ENCODE data around the gene PTPRN2. TPM values are rescaled to one million over a fixed set of nuclear protein-coding genes. Genes with fewer than 3 reads are reported as not detected.

Gene PTPRN2
- total RNA-seq, 1 donor from 2014 or later: 1.2 TPM

DNA sequence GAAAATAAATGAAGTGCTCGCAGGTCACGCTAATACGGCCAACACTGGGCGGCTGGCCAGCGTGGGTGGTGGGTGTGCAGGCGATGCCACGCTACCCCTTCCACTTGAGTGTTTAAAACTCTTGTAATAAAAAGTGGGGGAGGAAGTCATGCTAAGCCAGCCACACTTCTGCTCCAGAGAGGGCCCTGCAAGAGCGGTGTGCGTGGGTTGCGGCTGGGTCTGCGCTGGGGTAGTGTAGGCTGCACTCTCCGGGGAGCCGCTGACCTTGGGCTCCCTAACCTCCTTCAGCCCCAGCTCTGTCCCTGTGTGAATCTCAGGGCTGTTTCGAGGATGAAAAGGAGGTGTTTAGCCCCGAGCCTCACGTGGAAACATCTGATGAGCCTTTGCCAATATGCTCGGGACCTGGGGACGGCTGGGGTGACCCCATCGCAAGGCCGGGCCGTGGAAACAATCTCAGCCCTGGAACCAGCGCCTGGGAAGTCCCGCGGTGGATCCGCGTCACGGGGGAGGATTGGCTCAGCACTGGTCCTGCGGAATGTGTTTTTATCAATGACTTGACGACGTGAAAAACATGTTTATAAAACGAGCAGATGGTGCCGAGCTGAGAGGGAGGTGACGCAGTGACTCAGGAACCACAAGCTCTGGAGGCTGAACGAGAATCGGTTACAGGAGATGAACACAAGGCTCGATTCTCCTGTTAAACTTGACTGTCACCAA is 972.4 kb downstream of the PTPRN2 start:
- no peak for DNase-seq (ENCODE audit: low read depth)

GRCh38 chr7:157614457-157615020 is 973.1 kb downstream of the PTPRN2 start:
- DNase-seq (ENCODE audit: low read depth): no peak

DNA sequence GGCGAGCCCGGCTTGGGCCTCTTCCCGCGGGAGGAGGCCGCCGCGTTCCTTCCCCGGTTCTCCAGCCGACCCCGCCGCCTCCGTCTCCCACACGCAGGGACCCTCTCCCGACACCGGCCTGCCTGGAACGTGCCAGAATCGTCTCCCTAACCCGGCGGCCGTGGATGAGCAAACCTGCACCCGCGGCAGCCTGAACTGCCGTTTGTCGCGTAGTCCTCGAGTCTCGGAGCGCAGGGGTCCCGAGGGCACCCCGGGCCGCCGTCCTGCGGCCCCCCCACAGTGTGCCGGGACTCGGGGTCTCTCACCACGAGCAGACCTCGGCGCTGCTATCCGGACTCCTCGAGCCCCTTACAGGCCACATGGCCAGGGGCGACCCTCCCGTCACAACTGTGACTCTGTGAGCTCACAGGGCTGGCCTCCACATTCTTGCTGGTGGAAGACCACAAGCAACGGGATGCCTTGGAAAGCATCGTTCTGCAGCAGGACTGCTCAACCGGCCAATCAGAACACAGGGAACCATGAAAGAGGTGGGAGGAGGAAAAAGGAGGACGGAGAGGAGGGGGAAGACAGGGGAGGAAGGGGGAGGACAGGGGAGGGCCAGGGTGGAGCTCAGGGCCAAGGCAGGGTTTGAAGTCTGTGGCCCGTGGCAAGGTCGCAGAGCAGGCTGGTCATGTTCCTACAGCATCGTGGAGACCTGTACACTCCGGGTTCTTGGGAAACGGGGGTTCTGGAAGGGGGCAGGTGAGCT is 973.9 kb downstream of the PTPRN2 start:
- DNase-seq (ENCODE audit: low read depth): no peak

DNA sequence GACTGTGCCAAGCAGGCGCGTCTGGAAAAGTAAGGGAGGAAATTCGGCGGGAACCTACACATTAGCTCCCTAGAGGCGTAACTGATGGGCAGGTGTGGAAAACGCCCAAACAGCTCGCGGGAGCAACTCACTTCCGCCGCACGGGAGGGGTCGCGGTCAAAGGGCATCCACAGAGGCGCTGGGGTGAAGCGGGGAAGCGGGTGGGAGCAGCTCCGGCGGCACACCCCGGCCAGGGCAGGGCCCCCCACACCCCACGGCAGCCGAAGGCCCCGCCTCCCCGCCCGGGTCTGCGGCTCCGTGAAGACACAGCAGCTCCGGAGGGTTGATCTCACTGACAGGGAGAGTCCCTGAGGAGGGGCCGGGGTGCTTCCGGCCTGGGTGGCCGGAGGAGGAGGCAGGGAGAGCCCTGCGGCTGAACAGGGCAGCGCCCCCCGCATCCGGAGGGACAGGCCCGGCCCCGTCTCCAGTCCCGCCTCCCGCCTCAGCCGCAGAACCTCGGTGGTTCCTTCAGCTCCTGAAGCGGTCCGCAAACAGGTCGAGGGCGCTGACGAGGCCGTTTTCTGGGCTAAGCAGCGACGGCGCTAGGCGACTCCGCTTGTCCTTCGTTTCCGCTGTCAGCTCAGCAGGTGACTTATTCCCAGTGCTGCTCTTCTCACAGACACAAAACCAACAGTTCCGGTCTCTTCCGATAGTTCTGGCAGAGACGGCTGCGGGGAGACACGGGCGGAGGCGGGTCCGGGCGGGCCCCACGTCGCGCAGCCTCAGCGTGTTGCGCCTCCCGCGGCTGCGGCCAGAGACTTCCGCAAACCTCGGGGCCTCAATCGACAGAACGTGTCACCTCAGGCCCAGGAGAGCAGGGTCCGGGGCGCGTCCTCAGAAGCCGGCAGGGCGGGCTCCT is 974.7 kb downstream of the PTPRN2 start:
- no peak for DNase-seq (ENCODE audit: low read depth)

- no peak for DNase-seq (ENCODE audit: low read depth)
Observed at GRCh38 chr7:157612009-157612663, 975.5 kb downstream of the PTPRN2 start.

- no peak for DNase-seq (ENCODE audit: low read depth)
Observed at GRCh38 chr7:157611341-157611740, 976.3 kb downstream of the PTPRN2 start.

DNA sequence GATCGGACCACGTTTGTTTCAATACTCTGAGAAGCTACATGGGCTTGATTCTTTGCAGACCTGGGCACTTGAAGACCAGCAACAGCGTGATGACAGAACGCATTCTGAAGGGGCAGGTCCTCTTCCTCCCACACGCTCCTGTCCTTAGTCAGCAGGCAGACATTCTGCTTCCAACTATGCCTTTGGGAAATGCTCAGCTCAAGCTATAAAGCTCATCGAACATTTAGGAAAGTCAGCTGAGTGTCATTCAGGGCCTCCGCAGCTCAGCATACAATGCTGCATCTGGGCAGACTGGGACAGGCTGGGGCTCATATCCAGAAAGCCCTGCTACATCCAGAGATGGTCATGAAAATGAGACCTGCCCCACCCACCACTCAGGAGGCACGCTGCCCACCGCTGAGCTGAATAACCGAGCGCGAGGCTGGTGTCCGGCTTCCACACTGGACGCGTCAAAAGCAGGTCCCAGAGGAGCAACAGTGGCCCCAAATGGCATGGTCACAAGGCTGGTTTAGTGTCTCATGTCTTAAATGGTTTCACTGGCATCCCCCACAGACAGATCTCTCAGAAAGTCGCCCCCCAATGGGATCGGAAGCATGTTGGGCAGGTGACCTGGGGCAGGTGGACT is 976.8 kb downstream of the PTPRN2 start:
- DNase-seq (ENCODE audit: low read depth): no peak

- no peak for DNase-seq (ENCODE audit: low read depth)
Observed at GRCh38 chr7:157609932-157610640, 977.5 kb downstream of the PTPRN2 start.

GRCh38 chr7:157609516-157609915 is 978.1 kb downstream of the PTPRN2 start:
- no peak for DNase-seq (ENCODE audit: low read depth)

GRCh38 chr7:157607218-157607617 is 980.4 kb downstream of the PTPRN2 start:
- DNase-seq (ENCODE audit: low read depth): no peak

- DNase-seq (ENCODE audit: low read depth): no peak
Observed at GRCh38 chr7:157606140-157606539, 981.5 kb downstream of the PTPRN2 start.

GRCh38 chr7:157605638-157606037 is 982.0 kb downstream of the PTPRN2 start:
- DNase-seq (ENCODE audit: low read depth): no peak

DNA sequence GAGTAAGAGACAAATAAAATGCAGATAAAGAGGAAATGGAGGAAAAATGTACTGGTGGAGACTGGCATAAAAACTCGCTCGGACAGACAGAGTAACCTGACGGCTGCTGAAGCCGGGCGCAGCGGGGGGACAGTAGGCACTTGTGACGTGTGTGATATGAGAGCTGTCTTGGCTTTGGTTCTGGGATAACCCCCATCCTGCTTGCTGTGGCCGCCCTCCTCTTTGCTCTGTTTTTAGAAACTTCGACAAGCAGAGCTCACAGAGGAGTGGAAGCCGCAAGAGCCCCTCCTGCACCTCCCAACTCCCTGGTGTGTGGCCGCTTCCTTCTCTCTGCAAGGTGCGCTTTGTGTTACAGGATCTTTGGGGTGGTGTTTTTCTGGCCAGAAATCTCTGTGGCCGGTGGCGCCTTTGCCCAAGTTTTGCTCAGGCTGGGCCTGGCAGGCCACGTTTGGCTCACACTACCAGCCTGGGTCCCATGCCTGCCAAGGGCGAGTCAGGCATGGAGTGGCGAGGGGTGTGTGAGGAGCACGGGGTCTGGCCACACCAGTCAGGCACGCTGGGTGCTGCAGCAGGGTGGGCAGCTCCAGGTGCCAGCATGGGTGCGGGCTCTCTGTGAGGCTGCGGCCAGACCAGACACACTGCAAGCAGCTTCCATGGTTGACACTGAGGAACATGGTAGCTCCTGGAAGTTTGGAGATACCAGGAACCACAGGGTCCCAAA is 982.8 kb downstream of the PTPRN2 start:
- no peak for DNase-seq (ENCODE audit: low read depth)

GRCh38 chr7:157603716-157604115 is 983.9 kb downstream of the PTPRN2 start:
- no peak for DNase-seq (ENCODE audit: low read depth)

GRCh38 chr7:157603005-157603404 is 984.6 kb downstream of the PTPRN2 start:
- DNase-seq (ENCODE audit: low read depth): no peak

DNA sequence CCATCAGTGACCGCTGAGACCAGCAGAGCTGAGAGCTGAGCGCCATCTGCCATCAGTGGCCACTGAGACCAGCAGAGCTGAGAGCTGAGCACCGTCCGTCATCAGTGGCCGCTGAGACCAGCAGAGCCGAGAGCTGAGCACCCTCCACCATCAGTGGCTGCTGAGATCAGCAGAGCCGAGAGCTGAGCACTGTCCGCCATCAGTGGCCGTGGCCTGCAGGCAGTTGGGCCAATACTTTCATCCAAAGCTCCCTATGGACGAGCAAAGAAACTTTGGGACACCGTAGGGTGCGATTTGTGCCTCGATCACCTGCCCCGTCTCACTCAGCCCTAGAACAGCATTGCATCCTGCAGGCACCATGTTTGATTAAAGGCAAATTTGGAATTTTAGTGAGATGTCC is 985.0 kb downstream of the PTPRN2 start:
- no peak for DNase-seq (ENCODE audit: low read depth)

GRCh38 chr7:157602156-157602555 is 985.5 kb downstream of the PTPRN2 start:
- DNase-seq (ENCODE audit: low read depth): no peak

GRCh38 chr7:157601530-157601929 is 986.1 kb downstream of the PTPRN2 start:
- DNase-seq (ENCODE audit: low read depth): no peak

DNA sequence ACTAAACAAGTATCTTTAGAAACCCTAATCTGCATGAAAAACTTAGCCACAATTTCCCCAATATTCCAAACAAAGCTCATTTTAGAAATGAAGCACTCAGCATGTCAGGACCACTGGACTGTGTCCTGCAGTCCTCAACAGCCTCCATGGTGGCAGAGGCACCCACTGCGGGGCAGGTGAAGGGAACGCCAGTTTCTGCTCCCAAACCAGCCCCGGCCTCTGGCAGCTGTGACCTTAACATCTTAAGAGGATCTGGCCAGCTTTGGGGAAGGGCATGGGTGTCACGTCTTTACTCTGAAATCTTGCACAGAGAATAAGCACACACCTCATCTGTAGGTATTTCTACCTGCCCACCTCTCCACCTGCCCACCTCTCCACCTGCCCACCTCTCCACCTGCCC is 988.1 kb downstream of the PTPRN2 start:
- no peak for DNase-seq (ENCODE audit: low read depth)

GRCh38 chr7:157597562-157597961 is 990.1 kb downstream of the PTPRN2 start:
- DNase-seq (ENCODE audit: low read depth): no peak
